Loucy (cell line): Measurements from ENCODE around the gene SNAPC4.

Source experiments
- H2AFZ ChIP-seq: fragments of 200-600 bp; sonication (generic); 2 replicates; pipeline ENCODE4 v1.6.0; 2016; ENCODE audit warnings: antibody characterized with exemption, mild to moderate bottlenecking, low read length, moderate library complexity
- H3F3A ChIP-seq: fragments of 200-600 bp; 2 replicates; pipeline ENCODE4 v1.6.0; 2016; ENCODE audit warnings: antibody characterized with exemption, low read depth, mild to moderate bottlenecking
- H3K27me3 ChIP-seq: fragments of 200-600 bp; sonication (generic); 2 replicates; pipeline ENCODE4 v1.6.1; 2014; ENCODE audit warnings: low read length, mild to moderate bottlenecking; ENCODE audit not compliant: insufficient read depth, poor library complexity, severe bottlenecking
- H3K36me3 ChIP-seq: fragments of 200-600 bp; sonication (generic); 2 replicates; pipeline ENCODE4 v1.6.1; 2016; ENCODE audit warnings: low read length; ENCODE audit not compliant: insufficient read depth
- H3K4me1 ChIP-seq: fragments of 200-600 bp; sonication (generic); 2 replicates; pipeline ENCODE4 v1.5.1; 2014; ENCODE audit warnings: low read length, mild to moderate bottlenecking; ENCODE audit not compliant: insufficient read depth, poor library complexity, severe bottlenecking
- H3K4me2 ChIP-seq: fragments of 200-600 bp; sonication (generic); 2 replicates; pipeline ENCODE4 v1.6.0; 2014; ENCODE audit warnings: antibody characterized with exemption, low read length, low read depth, mild to moderate bottlenecking; ENCODE audit not compliant: poor library complexity, severe bottlenecking
- H3K4me3 ChIP-seq: fragments of 200-600 bp; sonication (generic); 2 replicates; pipeline ENCODE4 v1.5.1; 2014; ENCODE audit warnings: low read length, mild to moderate bottlenecking, mixed read lengths; ENCODE audit not compliant: poor library complexity, severe bottlenecking
- H3K79me2 ChIP-seq: fragments of 200-600 bp; sonication (generic); 2 replicates; pipeline ENCODE4 v1.6.1; 2014; ENCODE audit warnings: low read length; ENCODE audit not compliant: insufficient read depth
- H3K9ac ChIP-seq: fragments of 200-600 bp; sonication (generic); 2 replicates; pipeline ENCODE4 v1.6.0; 2014; ENCODE audit warnings: mild to moderate bottlenecking, low read depth, low read length, moderate library complexity; ENCODE audit not compliant: poor library complexity, severe bottlenecking
- H3K9me2 ChIP-seq: fragments of 200-600 bp; sonication (generic); replicated peaks from 2 replicates; pipeline ENCODE4 v1.6.1; 2016; ENCODE audit warnings: low read depth, low read length, mixed read lengths
- H3K9me3 ChIP-seq: fragments of 200-600 bp; sonication (generic); 2 replicates; pipeline ENCODE4 v1.6.1; 2014; ENCODE audit warnings: mild to moderate bottlenecking, antibody characterized with exemption, low read length, low read depth; ENCODE audit not compliant: insufficient read depth
- H4K20me1 ChIP-seq: fragments of 200-600 bp; sonication (generic); 2 replicates; pipeline ENCODE4 v1.6.0; 2014; ENCODE audit warnings: antibody characterized with exemption, low read length, mild to moderate bottlenecking; ENCODE audit not compliant: insufficient read depth, poor library complexity, severe bottlenecking
- EZH2phosphoT487 ChIP-seq: fragments of 200-600 bp; IDR thresholded peaks from 2 replicates; pipeline ENCODE4 v1.6.1; 2018; ENCODE audit warnings: antibody characterized with exemption, mild to moderate bottlenecking, moderate library complexity, borderline replicate concordance
- TF ChIP-seq, protein P1 (sequence below): fragments of 200-600 bp; sonication (generic); conservative IDR thresholded peaks from 2 replicates; pipeline ENCODE4 v1.5.1; 2014; ENCODE audit warnings: mild to moderate bottlenecking, antibody characterized with exemption, low read length

Gene SNAPC4

GRCh38 chr9:136398286-136398685, 1.7 kb downstream of the SNAPC4 start:
- Histone ChIP-seq H4K20me1 (peaks cover 21% of the 10 kb centered on the region), H3K79me2 (peaks cover 27% of the 10 kb centered on the region), H3F3A (no peaks in the 10 kb centered on the region), H3K36me3 (peaks cover 29% of the 10 kb centered on the region; the same call in 1 of the 2 replicates), H3K9ac (peak overlapping the region; percentile 75), H3K4me3 (peak overlapping the region; percentile 90), H3K27me3 (no peaks in the 10 kb centered on the region), H3K4me2 (peak overlapping the region; percentile 85), H2AFZ (no peak overlapping the region), H3K9me2 (no peaks in the 10 kb centered on the region), H3K9me3 (no peaks in the 10 kb centered on the region), H3K4me1 (peaks cover 21% of the 10 kb centered on the region)
- TF ChIP-seq, protein P1, sequence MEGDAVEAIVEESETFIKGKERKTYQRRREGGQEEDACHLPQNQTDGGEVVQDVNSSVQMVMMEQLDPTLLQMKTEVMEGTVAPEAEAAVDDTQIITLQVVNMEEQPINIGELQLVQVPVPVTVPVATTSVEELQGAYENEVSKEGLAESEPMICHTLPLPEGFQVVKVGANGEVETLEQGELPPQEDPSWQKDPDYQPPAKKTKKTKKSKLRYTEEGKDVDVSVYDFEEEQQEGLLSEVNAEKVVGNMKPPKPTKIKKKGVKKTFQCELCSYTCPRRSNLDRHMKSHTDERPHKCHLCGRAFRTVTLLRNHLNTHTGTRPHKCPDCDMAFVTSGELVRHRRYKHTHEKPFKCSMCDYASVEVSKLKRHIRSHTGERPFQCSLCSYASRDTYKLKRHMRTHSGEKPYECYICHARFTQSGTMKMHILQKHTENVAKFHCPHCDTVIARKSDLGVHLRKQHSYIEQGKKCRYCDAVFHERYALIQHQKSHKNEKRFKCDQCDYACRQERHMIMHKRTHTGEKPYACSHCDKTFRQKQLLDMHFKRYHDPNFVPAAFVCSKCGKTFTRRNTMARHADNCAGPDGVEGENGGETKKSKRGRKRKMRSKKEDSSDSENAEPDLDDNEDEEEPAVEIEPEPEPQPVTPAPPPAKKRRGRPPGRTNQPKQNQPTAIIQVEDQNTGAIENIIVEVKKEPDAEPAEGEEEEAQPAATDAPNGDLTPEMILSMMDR = no peak
- TF ChIP-seq EZH2phosphoT487 = no peak

GRCh38 chr9:136397643-136398042, 2.3 kb downstream of the SNAPC4 start:
- Histone ChIP-seq H3F3A (no peaks in the 10 kb centered on the region), H3K79me2 (peaks cover 27% of the 10 kb centered on the region), H2AFZ (no peak overlapping the region), H3K9me3 (no peaks in the 10 kb centered on the region), H3K27me3 (no peaks in the 10 kb centered on the region), H3K9ac (no peak overlapping the region), H3K36me3 (peaks cover 29% of the 10 kb centered on the region; the same call in 1 of the 2 replicates), H3K9me2 (no peaks in the 10 kb centered on the region), H3K4me1 (peaks cover 18% of the 10 kb centered on the region), H3K4me2 (no peak overlapping the region), H4K20me1 (peaks cover 21% of the 10 kb centered on the region), H3K4me3 (no peak overlapping the region)
- TF ChIP-seq EZH2phosphoT487 = no peak
- TF ChIP-seq, protein P1 = no peak

DNA sequence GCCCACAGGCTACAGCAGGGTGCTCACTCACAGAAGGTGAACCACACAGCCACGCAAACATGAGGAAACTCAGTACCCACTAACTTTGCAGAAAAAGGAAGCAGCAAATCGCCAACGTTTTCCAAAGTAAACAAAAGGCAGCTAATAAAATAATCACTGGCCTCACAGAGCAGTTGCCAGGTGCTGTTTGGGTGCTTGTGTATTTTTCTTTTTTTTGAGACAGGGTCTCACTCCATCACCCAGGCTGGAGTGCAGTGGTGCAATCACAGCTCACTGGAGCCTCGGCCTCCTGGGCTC, 3.8 kb downstream of the SNAPC4 start:
- Histone ChIP-seq H2AFZ (no peak overlapping the region), H3K79me2 (peaks cover 27% of the 10 kb centered on the region), H3K36me3 (peaks cover 39% of the 10 kb centered on the region; the same call in 1 of the 2 replicates)

More for the DNA sequence above, 3.8 kb downstream of the SNAPC4 start:
- Histone ChIP-seq H3F3A (no peaks in the 10 kb centered on the region), H3K4me3 (no peak overlapping the region), H3K9me3 (no peaks in the 10 kb centered on the region), H3K27me3 (no peaks in the 10 kb centered on the region), H4K20me1 (peaks cover 21% of the 10 kb centered on the region), H3K9me2 (no peaks in the 10 kb centered on the region), H3K4me2 (no peak overlapping the region), H3K9ac (no peak overlapping the region), H3K4me1 (peaks cover 18% of the 10 kb centered on the region)
- TF ChIP-seq EZH2phosphoT487 = no peak
- TF ChIP-seq, protein P1 = no peak
